ENCODE results near the gene LAMA3.

The LAMA3 gene

DNA sequence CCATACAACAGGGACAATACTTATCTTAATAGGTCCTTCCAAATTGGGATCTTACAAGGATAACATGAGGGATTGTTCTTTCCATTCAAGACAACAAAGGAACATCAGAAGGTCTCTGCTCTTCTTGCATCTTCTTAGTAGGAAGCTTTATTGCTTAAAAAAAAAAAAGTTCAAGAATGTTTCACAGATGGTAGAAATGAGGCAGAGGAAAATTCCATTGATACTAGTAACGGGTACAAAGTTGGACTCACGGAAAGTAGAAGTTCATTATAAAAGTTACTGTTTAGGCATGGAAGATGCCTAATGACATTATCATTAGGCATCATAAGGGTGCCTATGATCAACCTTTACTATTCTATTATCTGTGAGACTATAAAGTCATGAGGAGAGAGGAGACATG, 136.2 kb downstream of the LAMA3 start:
- TF ChIP-seq, protein P1, sequence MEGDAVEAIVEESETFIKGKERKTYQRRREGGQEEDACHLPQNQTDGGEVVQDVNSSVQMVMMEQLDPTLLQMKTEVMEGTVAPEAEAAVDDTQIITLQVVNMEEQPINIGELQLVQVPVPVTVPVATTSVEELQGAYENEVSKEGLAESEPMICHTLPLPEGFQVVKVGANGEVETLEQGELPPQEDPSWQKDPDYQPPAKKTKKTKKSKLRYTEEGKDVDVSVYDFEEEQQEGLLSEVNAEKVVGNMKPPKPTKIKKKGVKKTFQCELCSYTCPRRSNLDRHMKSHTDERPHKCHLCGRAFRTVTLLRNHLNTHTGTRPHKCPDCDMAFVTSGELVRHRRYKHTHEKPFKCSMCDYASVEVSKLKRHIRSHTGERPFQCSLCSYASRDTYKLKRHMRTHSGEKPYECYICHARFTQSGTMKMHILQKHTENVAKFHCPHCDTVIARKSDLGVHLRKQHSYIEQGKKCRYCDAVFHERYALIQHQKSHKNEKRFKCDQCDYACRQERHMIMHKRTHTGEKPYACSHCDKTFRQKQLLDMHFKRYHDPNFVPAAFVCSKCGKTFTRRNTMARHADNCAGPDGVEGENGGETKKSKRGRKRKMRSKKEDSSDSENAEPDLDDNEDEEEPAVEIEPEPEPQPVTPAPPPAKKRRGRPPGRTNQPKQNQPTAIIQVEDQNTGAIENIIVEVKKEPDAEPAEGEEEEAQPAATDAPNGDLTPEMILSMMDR (IDR thresholded peaks at IDR 0.05; ENCODE audit: extremely low read depth, missing control alignments), result no peak
- DNase-seq (ENCODE audit: low spot score), result no peak

DNA sequence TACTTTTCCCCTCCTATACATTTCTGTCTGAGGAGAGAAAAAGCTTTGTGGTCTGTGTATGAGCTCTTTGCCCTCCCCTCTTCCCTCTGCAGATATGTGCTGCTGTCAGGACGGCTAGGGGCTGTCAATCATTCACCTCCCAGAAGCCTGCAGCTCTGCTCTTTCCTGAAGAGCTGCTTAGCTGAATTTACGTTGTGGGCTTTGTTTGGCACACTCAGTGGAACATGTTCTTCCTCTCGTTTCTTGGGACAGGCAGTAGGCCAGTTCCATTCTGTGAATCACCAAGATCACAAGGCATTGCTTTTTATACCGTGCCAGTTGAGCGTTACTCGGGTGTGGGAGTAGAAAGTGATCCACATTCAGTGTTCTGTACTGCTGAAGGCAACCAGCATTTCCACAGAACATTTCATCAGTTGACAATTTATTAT, 136.7 kb downstream of the LAMA3 start:
- no peak for DNase-seq (ENCODE audit: low spot score)
- TF ChIP-seq, protein P1 (IDR thresholded peaks at IDR 0.05; ENCODE audit: extremely low read depth, missing control alignments), result no peak

DNA sequence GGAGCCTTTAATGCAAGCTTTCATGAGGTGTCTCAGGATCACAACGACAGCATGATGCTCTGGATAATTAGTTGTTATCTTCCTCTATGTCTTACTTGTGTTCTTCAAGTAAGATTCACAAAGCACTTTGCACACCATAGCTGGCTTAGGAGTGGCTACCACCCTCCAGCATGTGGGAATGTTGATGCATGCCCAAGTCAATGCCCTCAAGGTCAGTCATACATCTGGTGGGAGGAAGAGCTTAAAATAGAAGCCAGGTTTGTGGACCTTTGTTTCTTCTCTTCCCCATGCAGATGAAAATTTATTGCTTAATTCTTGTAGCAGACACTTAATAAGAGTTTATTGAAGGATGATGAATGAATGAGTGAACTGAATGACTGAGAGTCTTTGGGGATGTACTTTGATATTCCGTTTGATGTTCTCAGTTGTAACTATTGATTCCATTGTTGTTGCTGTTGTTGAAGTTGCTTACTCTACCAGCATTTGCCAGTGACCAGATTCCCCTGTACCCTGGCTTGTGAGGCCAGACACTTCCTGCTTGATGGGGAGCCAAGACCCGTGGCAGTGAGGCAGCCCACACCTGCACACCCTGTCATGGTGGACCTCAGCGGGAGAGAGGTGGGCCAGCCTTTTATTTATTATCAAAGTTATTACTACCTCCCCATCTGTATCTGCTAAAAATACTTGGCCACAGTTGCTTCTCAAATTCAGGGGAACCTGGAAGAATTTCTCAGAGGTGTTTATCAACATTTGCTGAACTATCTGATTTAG, 137.8 kb downstream of the LAMA3 start:
- TF ChIP-seq, protein P1 (IDR thresholded peaks at IDR 0.05; ENCODE audit: extremely low read depth, missing control alignments), result no peak
- no peak for DNase-seq (ENCODE audit: low spot score)

DNA sequence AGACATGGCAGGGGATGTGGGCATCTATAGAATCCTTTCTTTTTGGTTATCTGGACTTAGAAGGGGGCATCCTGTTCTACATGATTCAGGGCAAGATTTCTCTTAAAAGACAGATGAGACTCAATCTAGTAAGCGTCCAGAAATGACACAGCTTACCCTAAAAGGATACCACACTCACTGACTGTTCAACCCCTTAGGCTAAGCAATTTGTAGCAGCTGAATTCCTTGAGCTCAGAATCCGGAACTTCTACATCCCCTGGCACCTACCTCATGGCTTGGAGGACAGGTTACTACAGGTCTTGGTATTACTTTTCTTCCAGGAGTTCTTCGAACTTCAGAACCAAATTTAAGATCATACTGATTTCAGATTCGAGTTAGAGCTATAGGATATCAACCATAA, 138.4 kb downstream of the LAMA3 start:
- TF ChIP-seq, protein P1 (IDR thresholded peaks at IDR 0.05; ENCODE audit: extremely low read depth, missing control alignments), result no peak
- no peak for DNase-seq (ENCODE audit: low spot score)

DNA sequence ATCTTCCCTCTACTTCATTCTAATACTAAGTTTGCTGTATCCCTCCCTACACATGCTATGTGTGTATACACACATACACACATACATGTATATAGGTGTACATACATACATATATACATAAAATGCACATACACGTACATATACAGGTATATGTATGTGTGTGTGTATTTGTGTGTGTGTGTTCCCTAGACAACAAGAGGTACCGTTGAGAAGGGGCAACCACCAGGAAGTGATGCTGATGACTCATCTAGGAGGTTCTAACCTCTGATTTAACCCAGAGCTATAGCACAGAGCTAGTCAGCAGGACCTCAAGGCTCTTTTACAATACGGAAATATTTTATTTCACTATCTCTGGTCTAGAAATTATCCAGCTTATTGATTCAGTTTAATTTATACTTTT, 139.2 kb downstream of the LAMA3 start:
- peak; percentile 55 for DNase-seq (ENCODE audit: low spot score)
- TF ChIP-seq, protein P1 (IDR thresholded peaks at IDR 0.05; ENCODE audit: extremely low read depth, missing control alignments), result no peak

DNA sequence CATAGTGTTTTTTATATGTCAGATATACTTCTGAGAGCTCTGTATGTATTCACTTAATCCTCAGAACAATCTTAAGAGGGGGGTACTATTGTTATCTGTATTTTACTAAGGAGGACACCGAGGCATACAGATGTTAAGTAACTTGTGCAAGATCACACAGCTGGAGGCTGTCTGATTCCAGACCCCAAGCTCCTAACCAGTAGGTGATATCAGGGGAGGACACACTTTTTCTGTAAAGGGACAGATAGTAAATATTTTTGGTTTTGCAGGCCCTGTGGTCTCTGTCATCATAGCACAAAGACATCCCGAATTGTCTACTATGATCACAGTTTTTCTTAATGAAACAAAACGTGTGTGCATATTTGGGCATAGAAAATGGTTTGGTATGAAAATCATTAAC, 143.7 kb downstream of the LAMA3 start:
- DNase-seq (ENCODE audit: low spot score), result no peak
- TF ChIP-seq, protein P1 (IDR thresholded peaks at IDR 0.05; ENCODE audit: extremely low read depth, missing control alignments), result no peak

DNA sequence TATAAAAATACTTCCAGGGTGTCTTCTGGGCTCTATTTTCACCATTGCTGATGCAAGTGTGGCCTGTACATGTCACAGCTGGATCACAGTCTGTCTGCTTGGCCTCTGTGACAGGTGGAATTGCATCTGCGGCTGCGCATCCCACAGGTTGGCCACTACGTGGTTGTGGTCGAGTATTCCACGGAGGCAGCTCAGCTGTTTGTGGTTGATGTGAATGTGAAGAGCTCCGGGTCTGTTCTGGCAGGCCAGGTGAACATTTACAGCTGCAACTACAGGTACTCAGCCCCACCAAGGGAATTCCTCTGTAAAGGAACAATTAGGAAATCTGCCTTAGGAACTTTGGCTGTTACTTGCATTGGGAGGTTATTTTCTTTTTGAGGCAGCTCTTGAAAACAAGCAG, 144.5 kb downstream of the LAMA3 start:
- TF ChIP-seq, protein P1 (IDR thresholded peaks at IDR 0.05; ENCODE audit: extremely low read depth, missing control alignments), result no peak
- DNase-seq (ENCODE audit: low spot score), result no peak
